HFFc6 (cell line): ENCODE data around the gene IGF2. TPM values are rescaled to one million over a fixed set of nuclear protein-coding genes. Genes with fewer than 3 reads are reported as not detected.
"Not testable (repeated sequence)": the region's sequence is repeated elsewhere in the genome, so short reads cannot be mapped to it uniquely, and the experiment has no call there.

Source experiments
- DNase-seq: peaks from one replicate; pipeline ENCODE4 v3.0.0-alpha.2; 2018
- H3K27ac Mint-ChIP-seq: 2 replicates; pipeline ENCODE4 v1.8.0; 2020; ENCODE audit warnings: mild to moderate bottlenecking, mixed read lengths
- H3K27me3 Mint-ChIP-seq: 2 replicates; pipeline ENCODE4 v1.8.0; 2021; ENCODE audit warnings: mild to moderate bottlenecking, moderate library complexity, mixed read lengths; ENCODE audit not compliant: insufficient read depth
- H3K36me3 Mint-ChIP-seq: 2 replicates; pipeline ENCODE4 v1.8.0; 2021; ENCODE audit warnings: low read depth, mixed read lengths
- H3K4me1 Mint-ChIP-seq: 2 replicates; pipeline ENCODE4 v1.8.0; 2020; ENCODE audit warnings: low read depth, mixed read lengths
- H3K4me3 Mint-ChIP-seq: 2 replicates; pipeline ENCODE4 v1.8.0; 2020; ENCODE audit warnings: mild to moderate bottlenecking, moderate library complexity, mixed read lengths
- H3K9me3 Mint-ChIP-seq: 2 replicates; pipeline ENCODE4 v1.8.0; 2020; ENCODE audit warnings: mild to moderate bottlenecking, mixed read lengths
- total RNA-seq, 6 experiments: library from RNA; stranded (reverse); fragmentation: NEBNext Ultra II Directional; extraction: Animal tissue kit (Norgen Biotek cat#: 25700); gene quantifications; 2 replicates in 1 of 6; 3 replicates in 5 of 6; pipeline ENCODE4 v1.2.3, GENCODE V29; 2021
- TF ChIP-seq, protein P1 (sequence below): fragments of 200-600 bp; sonication (generic); IDR thresholded peaks from 2 replicates; pipeline ENCODE4 v1.5.0; 2021; ENCODE audit warnings: antibody characterized with exemption, mild to moderate bottlenecking

The IGF2 gene
- total RNA-seq, 6 experiments from 2014 or later = 0.90 to 2.6 (median 2.0) TPM

DNA sequence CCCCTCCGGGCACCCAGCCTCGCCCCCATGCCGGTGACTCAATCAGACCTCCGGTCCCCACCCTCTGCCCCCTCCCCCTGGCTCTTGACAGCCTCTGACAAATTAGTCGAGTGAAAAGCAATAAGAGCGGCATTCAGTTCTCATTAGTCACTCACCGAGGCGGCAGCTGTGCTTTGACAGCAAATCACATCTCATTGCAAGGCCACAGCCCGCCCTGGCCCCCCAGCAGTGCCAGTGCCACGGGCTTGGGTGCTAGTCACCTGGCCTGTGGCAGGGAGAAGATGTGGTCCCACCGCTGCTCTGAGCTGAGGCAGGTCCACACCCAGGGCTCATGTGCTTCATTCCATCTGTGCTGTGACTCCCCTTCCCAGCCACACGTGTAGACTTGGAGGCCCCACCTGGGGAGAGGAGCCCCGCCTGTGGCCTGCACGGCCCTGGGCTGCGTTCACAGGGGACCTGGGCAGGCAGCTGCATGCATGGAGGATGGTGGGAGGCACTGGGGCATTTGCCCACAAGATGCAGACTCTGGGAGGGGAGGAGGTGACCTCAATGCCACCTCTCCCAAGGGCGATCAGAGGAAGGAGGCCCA lies 39.8 kb upstream of the IGF2 start:
- Mint-ChIP-seq H3K9me3 (no peaks in the 10 kb centered on the region), H3K27ac (no peak overlapping the region), H3K4me3 (no peak overlapping the region; the same call in 1 of the 2 replicates), H3K27me3 (peaks cover 2% of the 10 kb centered on the region; the same call in 1 of the 2 replicates), H3K36me3 (no peaks in the 10 kb centered on the region), H3K4me1 (peaks cover 22% of the 10 kb centered on the region)
- DNase-seq = peak; percentile 22
- TF ChIP-seq, protein P1, sequence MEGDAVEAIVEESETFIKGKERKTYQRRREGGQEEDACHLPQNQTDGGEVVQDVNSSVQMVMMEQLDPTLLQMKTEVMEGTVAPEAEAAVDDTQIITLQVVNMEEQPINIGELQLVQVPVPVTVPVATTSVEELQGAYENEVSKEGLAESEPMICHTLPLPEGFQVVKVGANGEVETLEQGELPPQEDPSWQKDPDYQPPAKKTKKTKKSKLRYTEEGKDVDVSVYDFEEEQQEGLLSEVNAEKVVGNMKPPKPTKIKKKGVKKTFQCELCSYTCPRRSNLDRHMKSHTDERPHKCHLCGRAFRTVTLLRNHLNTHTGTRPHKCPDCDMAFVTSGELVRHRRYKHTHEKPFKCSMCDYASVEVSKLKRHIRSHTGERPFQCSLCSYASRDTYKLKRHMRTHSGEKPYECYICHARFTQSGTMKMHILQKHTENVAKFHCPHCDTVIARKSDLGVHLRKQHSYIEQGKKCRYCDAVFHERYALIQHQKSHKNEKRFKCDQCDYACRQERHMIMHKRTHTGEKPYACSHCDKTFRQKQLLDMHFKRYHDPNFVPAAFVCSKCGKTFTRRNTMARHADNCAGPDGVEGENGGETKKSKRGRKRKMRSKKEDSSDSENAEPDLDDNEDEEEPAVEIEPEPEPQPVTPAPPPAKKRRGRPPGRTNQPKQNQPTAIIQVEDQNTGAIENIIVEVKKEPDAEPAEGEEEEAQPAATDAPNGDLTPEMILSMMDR = no peak

DNA sequence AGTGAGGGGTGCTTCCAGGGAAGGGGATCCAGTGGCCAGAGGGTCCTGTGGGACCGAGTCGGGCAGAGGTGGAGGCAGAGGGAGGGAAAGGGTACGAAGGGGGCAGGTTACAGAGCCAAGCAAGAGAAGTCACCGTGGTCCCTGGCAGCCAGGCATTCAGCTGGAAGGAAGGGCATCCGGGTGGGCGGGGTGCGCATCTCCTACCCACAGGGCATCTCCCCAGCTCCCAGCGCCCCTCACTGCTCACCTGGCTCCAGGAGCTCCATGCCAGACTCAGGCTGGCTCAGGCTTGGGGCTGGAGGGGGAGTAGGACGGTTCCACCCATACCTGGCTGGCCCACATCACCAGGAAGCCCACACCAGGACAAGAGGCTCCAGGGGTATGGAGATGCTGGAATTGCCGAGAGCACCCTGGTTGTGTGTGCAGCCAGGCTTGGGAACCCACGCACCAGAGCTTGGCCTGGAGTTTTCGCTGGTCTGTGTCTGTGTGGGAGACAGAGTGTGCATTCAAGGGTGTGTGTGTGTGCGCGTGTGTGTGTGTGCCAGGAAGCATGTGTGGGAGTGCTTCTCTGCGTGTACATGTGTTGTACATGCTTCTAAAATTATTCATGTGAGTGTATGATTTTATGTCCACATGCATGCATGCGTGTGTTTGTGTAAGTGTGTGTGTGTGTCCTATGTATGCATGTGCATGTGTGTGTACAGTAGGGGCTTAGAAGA lies 39.0 kb upstream of the IGF2 start:
- not testable (repeated sequence) for H3K36me3 Mint-ChIP-seq, H3K4me3 Mint-ChIP-seq, H3K27ac Mint-ChIP-seq, DNase-seq, H3K9me3 Mint-ChIP-seq, H3K27me3 Mint-ChIP-seq
- peaks cover 22% of the 10 kb centered on the region for H3K4me1 Mint-ChIP-seq

DNA sequence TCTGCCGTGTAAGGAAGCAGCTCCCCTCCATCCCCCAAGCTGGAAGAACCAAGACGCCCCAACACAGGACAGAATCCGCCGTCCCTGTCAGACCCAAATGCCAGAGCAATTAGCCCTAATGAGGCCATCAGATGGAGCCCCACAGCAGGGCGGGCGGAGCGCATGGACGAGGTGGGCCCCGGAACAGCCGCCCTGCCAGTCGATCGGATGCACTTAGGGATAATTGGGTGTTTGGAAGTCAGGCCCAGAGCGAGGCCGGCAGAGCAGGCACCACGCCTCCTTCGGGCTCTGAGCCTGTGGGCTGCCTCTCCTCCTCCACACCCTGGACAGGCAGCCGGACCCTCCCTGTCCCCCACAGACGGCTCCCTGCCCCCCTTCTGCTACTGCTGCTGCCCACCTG lies 37.9 kb upstream of the IGF2 start:
- DNase-seq = no peak
- no peak overlapping the region for H3K27ac Mint-ChIP-seq
- no peak overlapping the region for H3K4me3 Mint-ChIP-seq
- TF ChIP-seq, protein P1 = no peak
- H3K9me3 Mint-ChIP-seq = no peaks in the 10 kb centered on the region
- peaks cover 5% of the 10 kb centered on the region for H3K27me3 Mint-ChIP-seq
- H3K4me1 Mint-ChIP-seq = peaks cover 22% of the 10 kb centered on the region
- no peaks in the 10 kb centered on the region for H3K36me3 Mint-ChIP-seq

DNA sequence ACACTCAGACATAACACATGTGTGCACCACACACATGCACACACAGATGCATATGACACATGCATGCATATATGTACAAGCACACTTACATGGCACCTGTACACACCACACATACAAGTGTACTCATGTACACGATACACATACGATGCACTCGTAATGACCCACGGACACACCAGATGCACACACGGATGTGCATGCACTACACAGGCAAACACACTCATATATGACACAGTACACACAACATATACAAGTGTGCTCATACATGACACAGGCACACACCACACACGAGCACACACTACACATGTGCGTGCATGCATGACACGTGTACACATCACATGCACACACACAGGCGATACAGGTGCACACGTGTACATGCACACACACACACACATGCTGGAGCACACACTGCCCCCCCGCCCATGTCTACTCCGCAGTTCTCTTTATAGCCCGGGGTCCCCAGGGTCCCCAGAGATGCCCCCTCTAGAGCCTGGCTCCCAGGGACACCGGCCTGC lies 37.3 kb upstream of the IGF2 start:
- TF ChIP-seq, protein P1 = no peak
- Mint-ChIP-seq H3K4me1 (peaks cover 22% of the 10 kb centered on the region), H3K36me3 (no peaks in the 10 kb centered on the region), H3K9me3 (no peaks in the 10 kb centered on the region), H3K4me3 (no peak overlapping the region), H3K27ac (no peak overlapping the region), H3K27me3 (peaks cover 8% of the 10 kb centered on the region)
- no peak for DNase-seq

DNA sequence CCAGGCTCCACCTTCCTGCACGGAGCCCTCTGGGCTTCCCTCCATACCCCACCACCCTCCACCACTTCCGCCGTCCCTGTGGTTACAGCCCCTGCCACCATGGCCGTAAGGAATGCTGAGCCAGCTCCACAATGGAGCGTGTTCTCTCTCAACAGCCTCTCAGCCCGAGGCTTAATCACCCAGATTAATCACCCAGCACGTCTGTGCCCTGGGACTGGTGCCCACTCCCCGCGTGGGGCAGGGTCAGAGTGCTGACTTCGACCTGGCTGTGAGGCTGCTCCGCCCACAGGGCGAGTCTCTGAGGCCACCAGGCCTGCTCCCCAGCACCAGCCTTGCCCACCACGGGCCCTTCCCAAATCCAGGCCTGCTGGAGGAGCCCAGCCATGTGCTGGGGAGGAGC lies 36.5 kb upstream of the IGF2 start:
- Mint-ChIP-seq H3K4me1 (peaks cover 18% of the 10 kb centered on the region), H3K27ac (no peak overlapping the region), H3K9me3 (no peaks in the 10 kb centered on the region), H3K4me3 (no peak overlapping the region), H3K36me3 (no peaks in the 10 kb centered on the region), H3K27me3 (peaks cover 8% of the 10 kb centered on the region)
- peak; percentile 23 for DNase-seq
- TF ChIP-seq, protein P1 = no peak

DNA sequence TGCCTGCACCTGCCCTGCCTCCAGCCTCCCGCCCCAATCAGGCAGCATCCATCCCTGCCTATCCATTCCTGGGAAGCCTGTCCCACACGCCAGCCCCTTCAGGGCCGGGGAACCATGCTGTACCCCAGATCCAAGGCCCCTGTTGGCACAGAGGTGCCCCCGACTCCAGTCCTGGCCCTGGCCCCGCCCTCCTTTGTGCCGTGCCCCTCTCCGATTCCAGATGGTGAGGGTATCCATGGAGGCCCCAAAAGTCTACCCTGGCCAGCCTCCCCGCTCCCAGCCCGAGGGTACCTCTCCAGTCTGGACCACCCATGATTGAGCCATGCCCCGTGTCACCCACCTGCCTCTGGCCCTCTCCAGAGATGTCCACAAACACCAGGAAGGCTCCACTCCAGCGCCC lies 35.2 kb upstream of the IGF2 start:
- peaks cover 8% of the 10 kb centered on the region for H3K27me3 Mint-ChIP-seq
- no peak overlapping the region for H3K27ac Mint-ChIP-seq
- H3K9me3 Mint-ChIP-seq = no peaks in the 10 kb centered on the region
- no peaks in the 10 kb centered on the region for H3K36me3 Mint-ChIP-seq
- TF ChIP-seq, protein P1 = no peak
- H3K4me3 Mint-ChIP-seq = no peak overlapping the region
- no peak for DNase-seq
- H3K4me1 Mint-ChIP-seq = peaks cover 16% of the 10 kb centered on the region
